HepG2 (cell line): Measurements from ENCODE around the gene VEGFB. TPM values are rescaled to one million over a fixed set of nuclear protein-coding genes. Genes with fewer than 3 reads are reported as not detected.

ENCODE experiments used
- ATF2 ChIP-seq: sonication (generic); formaldehyde crosslinking; IDR thresholded peaks from 2 replicates; pipeline ENCODE4 v1.4.0; 2020; ENCODE audit warnings: missing genetic modification reagents
- DR1 ChIP-seq: sonication (generic); formaldehyde crosslinking; IDR thresholded peaks from 2 replicates; pipeline ENCODE4 v1.8.0; 2021; ENCODE audit warnings: mild to moderate bottlenecking, missing genetic modification reagents, inconsistent platforms
- FLYWCH1 ChIP-seq: sonication (generic); formaldehyde crosslinking; IDR thresholded peaks from 2 replicates; pipeline ENCODE4 v1.8.1; 2023; ENCODE audit warnings: mild to moderate bottlenecking, missing genetic modification reagents
- MXD1 ChIP-seq: sonication (generic); formaldehyde crosslinking; IDR thresholded peaks from 2 replicates; pipeline ENCODE4 v1.4.0; 2020; ENCODE audit warnings: mild to moderate bottlenecking, missing genetic modification reagents
- NKX3-1 ChIP-seq: sonication (generic); formaldehyde crosslinking; IDR thresholded peaks from 2 replicates; pipeline ENCODE4 v1.5.0; 2020; ENCODE audit warnings: missing genetic modification reagents
- NPAS2 ChIP-seq: sonication (generic); formaldehyde crosslinking; IDR thresholded peaks from 2 replicates; pipeline ENCODE4 v1.8.0; 2022; ENCODE audit warnings: mild to moderate bottlenecking, missing genetic modification reagents, borderline replicate concordance
- NR2F6 ChIP-seq, 2 experiments: IDR thresholded peaks; 2 replicates each; pipeline ENCODE4 v1.6.1; 2016; ENCODE audit warnings: antibody characterized with exemption in 1 of 2, mild to moderate bottlenecking in 1 of 2
- SMAD1 ChIP-seq: sonication (generic); formaldehyde crosslinking; IDR thresholded peaks from 2 replicates; pipeline ENCODE4 v1.4.0; 2020; ENCODE audit warnings: missing genetic modification reagents, low read depth, mild to moderate bottlenecking, borderline replicate concordance
- SMC3 ChIP-seq: IDR thresholded peaks from 2 replicates; pipeline ENCODE4 v1.6.1; 2011; ENCODE audit warnings: low read length, improper control_type of control experiment
- SP1 ChIP-seq, 2 experiments: fragments of 450-650 bp in 1 of 2; sonication (generic) in 1 of 2; formaldehyde crosslinking in 1 of 2; IDR thresholded peaks; 2 replicates each; pipeline versions ENCODE4 v1.4.0 to v1.6.1; 2016 to 2020; ENCODE audit warnings: missing genetic modification reagents in 1 of 2
- SUZ12 ChIP-seq: fragments of 150-350 bp; IDR thresholded peaks from 2 replicates; pipeline ENCODE4 v1.6.1; 2014; ENCODE audit warnings: low read depth, low read length
- ZBTB3 ChIP-seq: sonication (generic); formaldehyde crosslinking; IDR thresholded peaks from 2 replicates; pipeline ENCODE4 v1.4.0; 2020; ENCODE audit warnings: low read depth, mild to moderate bottlenecking, moderate library complexity, missing genetic modification reagents, borderline replicate concordance
- ZKSCAN8 ChIP-seq: IDR thresholded peaks from 2 replicates; pipeline ENCODE4 v1.6.1; 2016; ENCODE audit warnings: borderline replicate concordance, missing genetic modification reagents, missing compliant biosample characterization
- ZMYM2 ChIP-seq: sonication (generic); formaldehyde crosslinking; IDR thresholded peaks from 2 replicates; pipeline ENCODE4 v1.8.0; 2022; ENCODE audit warnings: mild to moderate bottlenecking, missing genetic modification reagents
- polyA plus RNA-seq, 8 experiments: library from polyadenylated mRNA; depleted of rRNA in 3 of 8; stranded (reverse) in 7 of 8; unstranded in 1 of 8; fragments of >200 nt; fragmentation: Illumina TruSeq in 4 of 8; extraction: Trizol in 4 of 8; gene quantifications; 2 replicates each; pipeline versions ENCODE4 v1.2.1 to v1.2.3, GENCODE V29; 2011 to 2016; ENCODE audit warnings: low read depth in 4 of 8, missing spikeins in 1 of 8, mixed read lengths in 1 of 8; ENCODE audit not compliant: insufficient read depth in 1 of 8
- total RNA-seq, 5 experiments: library from RNA; depleted of rRNA; stranded (reverse); fragments of >200 nt; fragmentation: Illumina TruSeq; extraction: Trizol; gene quantifications; 2 replicates each; pipeline ENCODE4 v1.2.3, GENCODE V29; 2016; ENCODE audit warnings: low read depth in 1 of 5
- TF ChIP-seq, protein P1 (sequence below): IDR thresholded peaks from 2 replicates; pipeline ENCODE4 v1.6.1; 2016; ENCODE audit warnings: control low read depth
- TF ChIP-seq, protein P2 (sequence below): IDR thresholded peaks from 2 replicates; pipeline ENCODE4 v1.6.1; 2018; ENCODE audit warnings: missing genetic modification reagents
- TF ChIP-seq, protein P3 (sequence below): sonication (generic); formaldehyde crosslinking; IDR thresholded peaks from 2 replicates; pipeline ENCODE4 v1.4.0; 2020; ENCODE audit warnings: mild to moderate bottlenecking, missing genetic modification reagents
- TF ChIP-seq, protein P4 (sequence below): fragments of 450-650 bp; IDR thresholded peaks from 2 replicates; pipeline ENCODE4 v1.6.1; 2017

Gene VEGFB
- total and polyA plus RNA-seq, 2 of the 13 experiments (the other 11 are each of a cell fraction or from before 2014, with no cell fraction given) = 9.0 to 11.3 TPM

DNA sequence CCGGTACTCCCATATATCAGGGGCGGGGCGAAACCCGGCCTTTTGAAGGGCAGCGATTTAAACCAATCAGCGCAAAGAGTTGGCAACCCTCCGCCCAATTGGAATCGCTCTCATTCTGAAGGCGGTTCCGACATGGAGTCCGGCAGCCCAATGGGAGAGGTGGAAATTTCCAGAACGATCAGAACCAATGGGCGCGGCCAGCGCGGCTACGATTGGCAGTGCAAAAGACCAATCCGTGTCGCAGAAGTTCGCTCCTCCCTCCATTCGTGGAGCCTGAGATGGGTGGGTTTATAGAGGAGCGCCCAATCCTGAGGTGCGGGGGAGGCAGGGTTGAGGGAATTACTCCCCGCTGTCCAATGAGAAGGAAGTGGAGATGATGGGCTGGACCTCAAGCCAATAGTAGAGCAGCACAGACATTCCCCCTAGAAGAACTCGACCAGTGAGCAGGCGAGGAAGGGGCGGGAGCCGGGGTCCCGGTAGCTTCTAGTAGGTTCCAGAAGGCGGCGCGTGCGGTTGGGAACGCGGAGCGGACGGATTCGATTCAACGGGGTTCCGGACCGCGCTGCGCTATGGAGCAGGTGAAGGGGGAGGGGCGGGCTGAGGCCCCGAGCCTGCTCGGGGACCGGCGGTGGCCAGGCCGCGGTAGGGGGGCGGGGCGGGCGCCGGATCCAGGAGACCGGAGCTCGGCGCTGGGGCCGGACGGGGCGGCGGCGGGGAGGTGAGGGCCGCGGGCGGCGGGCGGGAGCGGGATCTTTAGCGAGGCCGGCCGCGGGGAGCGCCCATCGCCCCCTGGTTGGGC, 48.5 kb upstream of the VEGFB start, which contains the start of gene STIP1 (continued):
- TF ChIP-seq, protein P1, sequence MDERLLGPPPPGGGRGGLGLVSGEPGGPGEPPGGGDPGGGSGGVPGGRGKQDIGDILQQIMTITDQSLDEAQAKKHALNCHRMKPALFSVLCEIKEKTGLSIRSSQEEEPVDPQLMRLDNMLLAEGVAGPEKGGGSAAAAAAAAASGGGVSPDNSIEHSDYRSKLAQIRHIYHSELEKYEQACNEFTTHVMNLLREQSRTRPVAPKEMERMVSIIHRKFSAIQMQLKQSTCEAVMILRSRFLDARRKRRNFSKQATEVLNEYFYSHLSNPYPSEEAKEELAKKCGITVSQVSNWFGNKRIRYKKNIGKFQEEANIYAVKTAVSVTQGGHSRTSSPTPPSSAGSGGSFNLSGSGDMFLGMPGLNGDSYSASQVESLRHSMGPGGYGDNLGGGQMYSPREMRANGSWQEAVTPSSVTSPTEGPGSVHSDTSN (CRISPR knock-in tag) = peak; percentile 98
- TF ChIP-seq NKX3-1 (CRISPR knock-in tag) = 0 out of 2 replicates have a peak, but pooled peaks have one; percentile 43
- TF ChIP-seq NPAS2 (CRISPR knock-in tag) = no peak
- no peak for TF ChIP-seq SUZ12
- peak; percentile 78; the same call in 1 of the 2 replicates for TF ChIP-seq DR1 (CRISPR knock-in tag)
- TF ChIP-seq SMC3 = no peak
- TF ChIP-seq MXD1 (CRISPR knock-in tag) = no peak; the same call in 1 of the 2 replicates
- no peak for TF ChIP-seq ZBTB3 (CRISPR knock-in tag)
- 0 out of 2 replicates have a peak, but pooled peaks have one; percentile 17 for TF ChIP-seq SP1 (IDR thresholded peaks at IDR 0.05)
- TF ChIP-seq SP1 (CRISPR knock-in tag; IDR thresholded peaks at IDR 0.05) = peak; percentile 73; the same call in 1 of the 2 replicates
- no peak for TF ChIP-seq ZKSCAN8 (CRISPR knock-in tag)
- no peak for TF ChIP-seq SMAD1 (CRISPR knock-in tag)
- TF ChIP-seq, protein P2, sequence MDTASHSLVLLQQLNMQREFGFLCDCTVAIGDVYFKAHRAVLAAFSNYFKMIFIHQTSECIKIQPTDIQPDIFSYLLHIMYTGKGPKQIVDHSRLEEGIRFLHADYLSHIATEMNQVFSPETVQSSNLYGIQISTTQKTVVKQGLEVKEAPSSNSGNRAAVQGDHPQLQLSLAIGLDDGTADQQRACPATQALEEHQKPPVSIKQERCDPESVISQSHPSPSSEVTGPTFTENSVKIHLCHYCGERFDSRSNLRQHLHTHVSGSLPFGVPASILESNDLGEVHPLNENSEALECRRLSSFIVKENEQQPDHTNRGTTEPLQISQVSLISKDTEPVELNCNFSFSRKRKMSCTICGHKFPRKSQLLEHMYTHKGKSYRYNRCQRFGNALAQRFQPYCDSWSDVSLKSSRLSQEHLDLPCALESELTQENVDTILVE (CRISPR knock-in tag) = peak; percentile 79; the same call in 1 of the 2 replicates
- TF ChIP-seq, protein P3, sequence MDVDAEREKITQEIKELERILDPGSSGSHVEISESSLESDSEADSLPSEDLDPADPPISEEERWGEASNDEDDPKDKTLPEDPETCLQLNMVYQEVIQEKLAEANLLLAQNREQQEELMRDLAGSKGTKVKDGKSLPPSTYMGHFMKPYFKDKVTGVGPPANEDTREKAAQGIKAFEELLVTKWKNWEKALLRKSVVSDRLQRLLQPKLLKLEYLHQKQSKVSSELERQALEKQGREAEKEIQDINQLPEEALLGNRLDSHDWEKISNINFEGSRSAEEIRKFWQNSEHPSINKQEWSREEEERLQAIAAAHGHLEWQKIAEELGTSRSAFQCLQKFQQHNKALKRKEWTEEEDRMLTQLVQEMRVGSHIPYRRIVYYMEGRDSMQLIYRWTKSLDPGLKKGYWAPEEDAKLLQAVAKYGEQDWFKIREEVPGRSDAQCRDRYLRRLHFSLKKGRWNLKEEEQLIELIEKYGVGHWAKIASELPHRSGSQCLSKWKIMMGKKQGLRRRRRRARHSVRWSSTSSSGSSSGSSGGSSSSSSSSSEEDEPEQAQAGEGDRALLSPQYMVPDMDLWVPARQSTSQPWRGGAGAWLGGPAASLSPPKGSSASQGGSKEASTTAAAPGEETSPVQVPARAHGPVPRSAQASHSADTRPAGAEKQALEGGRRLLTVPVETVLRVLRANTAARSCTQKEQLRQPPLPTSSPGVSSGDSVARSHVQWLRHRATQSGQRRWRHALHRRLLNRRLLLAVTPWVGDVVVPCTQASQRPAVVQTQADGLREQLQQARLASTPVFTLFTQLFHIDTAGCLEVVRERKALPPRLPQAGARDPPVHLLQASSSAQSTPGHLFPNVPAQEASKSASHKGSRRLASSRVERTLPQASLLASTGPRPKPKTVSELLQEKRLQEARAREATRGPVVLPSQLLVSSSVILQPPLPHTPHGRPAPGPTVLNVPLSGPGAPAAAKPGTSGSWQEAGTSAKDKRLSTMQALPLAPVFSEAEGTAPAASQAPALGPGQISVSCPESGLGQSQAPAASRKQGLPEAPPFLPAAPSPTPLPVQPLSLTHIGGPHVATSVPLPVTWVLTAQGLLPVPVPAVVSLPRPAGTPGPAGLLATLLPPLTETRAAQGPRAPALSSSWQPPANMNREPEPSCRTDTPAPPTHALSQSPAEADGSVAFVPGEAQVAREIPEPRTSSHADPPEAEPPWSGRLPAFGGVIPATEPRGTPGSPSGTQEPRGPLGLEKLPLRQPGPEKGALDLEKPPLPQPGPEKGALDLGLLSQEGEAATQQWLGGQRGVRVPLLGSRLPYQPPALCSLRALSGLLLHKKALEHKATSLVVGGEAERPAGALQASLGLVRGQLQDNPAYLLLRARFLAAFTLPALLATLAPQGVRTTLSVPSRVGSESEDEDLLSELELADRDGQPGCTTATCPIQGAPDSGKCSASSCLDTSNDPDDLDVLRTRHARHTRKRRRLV (CRISPR knock-in tag) = no peak
- TF ChIP-seq, protein P4, sequence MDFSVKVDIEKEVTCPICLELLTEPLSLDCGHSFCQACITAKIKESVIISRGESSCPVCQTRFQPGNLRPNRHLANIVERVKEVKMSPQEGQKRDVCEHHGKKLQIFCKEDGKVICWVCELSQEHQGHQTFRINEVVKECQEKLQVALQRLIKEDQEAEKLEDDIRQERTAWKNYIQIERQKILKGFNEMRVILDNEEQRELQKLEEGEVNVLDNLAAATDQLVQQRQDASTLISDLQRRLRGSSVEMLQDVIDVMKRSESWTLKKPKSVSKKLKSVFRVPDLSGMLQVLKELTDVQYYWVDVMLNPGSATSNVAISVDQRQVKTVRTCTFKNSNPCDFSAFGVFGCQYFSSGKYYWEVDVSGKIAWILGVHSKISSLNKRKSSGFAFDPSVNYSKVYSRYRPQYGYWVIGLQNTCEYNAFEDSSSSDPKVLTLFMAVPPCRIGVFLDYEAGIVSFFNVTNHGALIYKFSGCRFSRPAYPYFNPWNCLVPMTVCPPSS = no peak
- TF ChIP-seq NR2F6 (IDR thresholded peaks at IDR 0.05) = no peak
- TF ChIP-seq NR2F6 (CRISPR knock-in tag; IDR thresholded peaks at IDR 0.05) = no peak; the same call in 1 of the 2 replicates
- no peak; the same call in 1 of the 2 replicates for TF ChIP-seq ATF2 (CRISPR knock-in tag)
- no peak for TF ChIP-seq FLYWCH1 (CRISPR knock-in tag)
- no peak for TF ChIP-seq ZMYM2
